ENCODE results near the gene CERS5.

GRCh38 chr12:50205648-50206047, 38.5 kb upstream of the CERS5 start:
- TF ChIP-seq CTCF (IDR thresholded peaks at IDR 0.05 in 2 of 3, conservative IDR thresholded peaks at IDR 0.05 in 1 of 3; ENCODE audit: control insufficient read depth in 2 of 3, extremely low read depth in 1 of 3, insufficient read depth in 1 of 3, low read depth in 3 of 3, low read length in 3 of 3) (no peak), CBX5 (IDR thresholded peaks at IDR 0.05; ENCODE audit: low read depth) (no peak), SKIL (IDR thresholded peaks at IDR 0.05; ENCODE audit: low read depth, poor library complexity, severe bottlenecking) (no peak), NR2F1 (conservative IDR thresholded peaks at IDR 0.05) (no peak), SMAD5 (IDR thresholded peaks at IDR 0.05; ENCODE audit: low read depth) (no peak), NFYB (IDR thresholded peaks at IDR 0.05; ENCODE audit: insufficient read depth, low read depth, low read length) (no peak), ATF2 (IDR thresholded peaks at IDR 0.05; ENCODE audit: low read length) (no peak), YY1 (IDR thresholded peaks at IDR 0.05; ENCODE audit: low read depth, low read length) (no peak), POLR2A (IDR thresholded peaks at IDR 0.05; ENCODE audit: low read depth, low read length) (no peak), EGR1 (IDR thresholded peaks at IDR 0.05; ENCODE audit: borderline replicate concordance in 1 of 2, low read depth in 2 of 2, low read length in 2 of 2) (no peak), ZNF207 (IDR thresholded peaks at IDR 0.05; ENCODE audit: borderline replicate concordance) (no peak)
